ENCODE measurements around the gene ELAVL4. TPM values are rescaled to one million over a fixed set of nuclear protein-coding genes. Genes with fewer than 3 reads are reported as not detected.

ELAVL4 gene
- polyA plus RNA-seq (ENCODE audit: insufficient read length), result 0.13 TPM

DNA sequence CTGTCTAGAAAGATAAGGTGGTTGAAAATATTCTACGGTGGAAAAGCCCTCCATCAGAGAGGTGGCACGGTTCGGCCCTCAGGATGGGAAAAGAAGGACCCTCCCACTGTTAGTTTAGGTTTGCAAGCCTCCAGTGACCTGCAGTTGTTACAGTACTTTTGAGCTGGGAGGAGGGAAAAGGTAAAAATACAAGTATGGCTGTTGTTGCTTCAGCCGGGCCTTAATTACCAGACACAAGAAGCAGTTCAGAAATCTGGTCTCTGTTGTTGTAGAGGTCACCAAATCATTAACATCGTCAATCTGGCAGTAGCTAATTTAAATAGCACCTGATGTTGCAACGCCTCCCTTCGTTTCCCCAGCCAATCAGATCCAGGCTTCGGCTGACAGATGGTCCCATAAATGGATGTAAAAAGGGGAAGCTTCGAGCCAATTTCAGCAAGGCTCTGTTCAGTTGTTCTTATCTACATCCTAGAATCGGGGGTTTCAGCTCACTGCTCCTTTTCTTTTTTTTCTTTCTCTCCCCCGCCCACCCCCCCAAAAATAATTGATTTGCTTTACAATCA lies at the start of gene ELAVL4:
Gene ELAVL4 (plus strand): TSS at position 424 of the 563 bp plus-strand sequence. CDS start 270 bp downstream, outside the sequence.
- no peak for DNase-seq (ENCODE audit: low read depth)

DNA sequence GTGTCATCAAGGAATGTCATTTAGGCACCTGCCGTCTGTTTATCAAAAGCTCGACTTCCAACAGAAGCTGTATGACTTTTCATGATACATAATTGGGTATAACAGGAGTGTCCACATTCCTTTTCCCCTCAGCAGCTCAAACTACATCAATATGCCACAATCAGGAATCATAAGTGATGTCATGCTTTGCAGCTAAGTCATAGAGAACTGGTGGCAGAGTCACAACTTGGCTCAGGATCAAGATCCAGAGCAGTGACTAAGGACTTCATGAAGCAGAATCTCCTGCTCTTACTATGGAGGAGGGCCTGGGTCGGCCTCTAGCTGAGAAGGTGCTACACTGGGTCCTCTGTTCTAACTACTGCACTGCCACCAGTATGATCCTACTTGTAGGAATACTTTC lies 48.4 kb upstream of the ELAVL4 start:
- no peak for DNase-seq (ENCODE audit: low read depth)

DNA sequence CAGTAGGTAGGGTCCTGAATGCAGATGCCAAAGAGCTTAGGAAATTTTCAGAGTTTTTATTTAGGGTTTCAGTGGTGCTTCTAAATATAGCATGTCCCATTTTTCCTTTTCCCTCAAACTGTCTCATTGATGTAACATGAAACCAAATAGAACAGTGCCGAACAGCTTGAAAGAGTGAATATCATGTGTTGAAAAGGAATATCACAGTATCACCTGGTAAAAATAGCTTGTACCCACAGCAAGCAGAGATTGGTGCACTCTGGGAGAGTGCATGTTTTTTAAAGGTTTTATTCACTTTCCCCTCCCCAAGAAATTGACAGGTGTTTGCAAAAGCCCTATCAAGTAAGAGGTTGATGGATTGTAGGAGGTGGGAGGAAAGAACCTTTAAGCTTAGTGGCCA lies 41.9 kb upstream of the ELAVL4 start:
- DNase-seq (ENCODE audit: low read depth), result no peak

DNA sequence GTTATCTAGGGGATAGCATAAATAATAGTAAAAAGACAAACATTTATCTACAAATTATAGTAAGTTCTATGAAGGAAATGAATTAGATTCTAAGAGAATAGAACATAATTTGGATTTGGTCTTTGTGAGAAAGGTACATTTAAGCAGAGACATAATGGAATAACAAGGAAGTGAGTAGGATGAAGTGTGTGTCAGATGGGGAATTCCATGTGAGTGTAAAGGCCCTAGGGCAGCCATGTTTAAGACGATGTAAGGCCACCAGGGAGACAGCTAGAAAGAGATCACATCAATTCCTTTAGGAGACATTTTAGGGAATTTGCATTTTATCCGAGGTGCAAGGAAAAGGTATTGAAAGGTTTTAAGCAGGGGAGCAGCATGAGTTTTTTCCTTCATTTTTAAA lies 33.8 kb upstream of the ELAVL4 start:
- no peak for DNase-seq (ENCODE audit: low read depth)

DNA sequence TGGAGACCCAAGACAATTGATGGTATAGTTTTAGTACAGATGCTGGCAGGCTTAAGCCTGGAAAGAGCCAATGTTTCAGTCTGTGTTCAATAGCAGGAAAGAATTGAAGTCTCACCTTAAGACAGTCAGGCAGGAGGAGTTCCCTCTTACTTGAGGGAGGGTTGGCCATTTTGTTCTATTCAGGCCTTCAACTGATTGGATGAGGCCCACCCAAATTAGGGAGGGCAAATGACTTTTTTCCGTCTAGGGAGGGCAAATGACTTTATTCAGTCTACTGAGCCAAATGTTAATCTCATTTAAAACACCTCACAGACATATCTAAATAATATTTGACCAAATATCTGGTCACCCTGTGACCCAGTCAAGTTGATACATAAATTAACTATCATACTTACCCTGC lies 31.4 kb upstream of the ELAVL4 start:
- DNase-seq (ENCODE audit: low read depth), result no peak

DNA sequence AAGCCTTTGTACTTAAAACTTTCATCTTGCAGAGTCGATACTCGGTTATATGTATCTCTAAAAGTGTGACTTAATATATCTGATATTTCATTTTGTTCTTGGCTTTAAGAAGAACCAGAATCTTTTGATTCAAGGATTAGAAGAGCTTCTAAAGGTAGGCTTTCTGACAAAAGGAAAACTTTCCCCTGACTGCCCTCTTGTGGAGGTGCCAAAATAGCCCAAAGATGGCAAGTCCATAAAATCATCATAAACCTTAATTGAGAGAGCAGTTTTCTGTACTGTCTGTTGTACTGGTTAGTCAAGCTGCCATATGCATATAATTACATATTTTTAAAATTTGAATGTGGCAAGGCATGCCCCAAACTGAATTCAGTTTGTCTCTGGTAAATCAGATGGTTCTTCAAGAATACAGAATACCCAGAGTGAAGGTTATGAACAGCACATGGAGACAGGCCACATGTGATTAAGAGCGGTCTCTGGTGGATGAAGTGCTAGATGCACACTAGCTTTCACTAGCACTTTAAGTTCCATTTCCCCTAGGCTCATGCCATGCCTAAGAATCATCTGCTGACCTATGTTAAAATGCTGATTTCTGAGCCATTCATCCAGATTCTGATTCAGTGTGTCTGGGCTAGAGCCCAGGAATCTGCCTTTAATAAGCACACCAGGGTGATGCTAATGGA lies 27.7 kb upstream of the ELAVL4 start:
- no peak for DNase-seq (ENCODE audit: low read depth)

DNA sequence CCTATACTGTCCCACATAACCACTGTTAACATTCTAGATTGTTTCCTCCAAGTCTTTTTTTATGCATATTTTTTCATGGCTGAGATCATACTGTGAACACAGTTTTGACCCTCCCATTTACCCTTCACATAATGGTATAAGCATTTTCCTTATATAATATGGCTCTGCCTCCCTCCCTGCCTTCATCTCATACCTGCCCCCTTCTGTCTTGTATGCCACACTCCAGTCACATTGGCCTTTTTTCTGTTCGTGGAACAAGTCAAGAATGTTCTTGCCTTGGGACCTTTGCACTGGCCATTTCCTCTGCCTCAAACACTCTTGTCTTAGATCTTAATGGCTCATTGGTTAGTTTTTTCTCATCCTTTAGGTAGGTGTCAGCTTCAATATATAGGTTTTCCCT lies 24.3 kb upstream of the ELAVL4 start:
- no peak for DNase-seq (ENCODE audit: low read depth)

DNA sequence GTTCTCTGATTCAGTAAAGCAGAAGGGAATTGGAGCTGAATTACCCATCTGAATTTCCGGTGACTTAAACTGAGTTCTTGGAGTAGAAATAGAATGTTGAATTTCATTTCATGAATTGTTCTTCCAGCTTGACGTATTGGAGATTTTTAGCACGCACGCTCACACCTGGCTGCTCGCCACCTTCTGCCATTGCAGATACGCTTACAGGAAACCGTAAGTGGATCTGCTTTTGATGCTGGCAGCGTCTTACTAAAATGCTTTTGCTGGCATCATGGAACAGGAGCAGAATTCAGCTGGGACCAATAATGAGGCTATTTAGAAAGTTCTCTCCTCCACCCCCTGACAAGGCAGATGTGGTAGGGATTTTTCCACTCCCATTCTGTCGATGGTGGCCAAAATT lies 17.7 kb upstream of the ELAVL4 start:
- DNase-seq (ENCODE audit: low read depth), result no peak

DNA sequence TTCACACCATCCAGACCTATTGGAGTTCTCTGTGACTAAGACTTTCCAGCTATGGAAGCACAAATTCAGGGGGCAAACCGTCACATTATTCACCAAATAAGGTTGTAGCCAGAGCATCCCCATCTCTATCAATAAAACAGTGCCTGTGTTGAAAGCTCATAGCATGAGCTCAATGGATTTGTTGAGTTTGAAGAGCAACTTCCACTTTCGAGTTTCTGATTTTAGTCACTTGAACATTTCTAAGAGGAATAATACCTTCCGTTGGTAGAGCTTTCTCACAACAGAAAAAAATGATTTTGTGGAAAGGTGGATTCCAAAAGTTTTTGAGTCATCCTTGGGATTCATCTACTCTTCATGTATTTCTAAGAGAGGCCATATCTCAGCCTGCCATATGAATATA lies 13.0 kb upstream of the ELAVL4 start:
- DNase-seq (ENCODE audit: low read depth), result no peak

DNA sequence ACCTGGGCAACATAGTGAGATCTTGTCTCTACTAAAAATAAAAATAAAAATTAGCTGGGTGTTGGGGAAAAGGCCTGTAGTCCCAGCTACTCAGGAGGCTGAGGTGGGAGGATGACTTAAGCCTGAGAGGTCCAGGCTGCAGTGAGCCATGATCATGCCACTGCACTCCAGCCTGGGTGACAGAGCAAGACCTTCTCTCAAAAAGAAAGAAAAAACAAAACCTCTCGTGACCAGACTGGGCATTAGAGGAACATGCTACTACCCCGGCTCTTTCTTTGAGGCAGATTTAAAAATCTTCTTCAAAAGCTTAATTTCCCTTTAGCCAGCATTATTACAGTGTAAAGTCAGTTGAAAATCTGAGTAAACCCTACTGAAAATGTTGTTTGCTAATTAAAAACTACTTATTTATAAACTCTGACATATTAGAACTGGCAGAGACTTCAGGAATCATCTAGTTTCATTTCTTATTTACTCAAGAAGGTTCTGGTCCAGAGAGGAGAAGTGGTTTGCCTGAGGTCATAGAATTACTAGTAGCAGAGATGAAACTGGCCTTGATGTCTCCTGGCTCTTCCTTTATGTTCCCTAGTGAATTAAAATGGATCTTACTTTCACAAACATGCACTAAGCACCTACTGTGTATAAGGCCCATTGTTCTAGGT lies 11.6 kb upstream of the ELAVL4 start:
- DNase-seq (ENCODE audit: low read depth), result no peak

DNA sequence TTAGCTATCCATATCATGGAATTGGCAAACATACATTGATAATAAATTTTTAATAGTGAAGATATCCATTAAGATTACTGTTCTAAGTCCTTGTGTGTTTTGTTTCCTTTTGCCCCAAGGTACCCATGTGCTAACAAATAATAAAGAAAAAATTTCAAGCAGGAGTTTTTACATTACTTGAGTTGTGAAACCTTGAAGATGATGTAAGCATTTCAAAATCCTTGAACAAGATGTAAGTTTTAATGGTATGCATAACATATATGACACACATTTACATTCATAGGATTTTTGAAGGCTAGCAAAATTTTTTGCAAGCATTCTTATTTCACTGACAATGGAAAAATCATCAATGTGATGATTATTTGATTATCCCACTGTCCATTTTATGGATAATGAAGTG lies 10.9 kb upstream of the ELAVL4 start:
- no peak for DNase-seq (ENCODE audit: low read depth)

DNA sequence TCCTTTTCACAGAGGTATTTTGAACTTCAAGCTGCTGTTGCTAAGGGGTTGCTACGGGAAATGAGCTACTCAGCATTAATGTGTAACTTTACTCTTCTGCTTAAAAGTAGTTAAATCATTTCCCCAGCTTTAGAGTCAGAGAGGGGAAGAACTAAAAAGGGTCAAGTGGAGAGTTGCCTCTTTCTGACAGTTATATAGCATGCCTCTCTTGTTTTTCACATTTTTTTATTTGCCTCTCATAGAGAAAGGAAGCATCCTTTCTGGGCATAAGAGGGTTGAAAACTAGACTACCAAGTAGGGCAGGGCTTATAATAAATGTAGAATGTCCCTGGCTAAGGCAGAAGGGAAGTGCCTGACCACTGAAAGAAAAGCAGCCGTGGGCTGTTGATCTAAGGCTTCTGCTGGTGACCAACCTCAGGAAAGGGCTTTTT lies 10.1 kb upstream of the ELAVL4 start:
- DNase-seq (ENCODE audit: low read depth), result no peak

DNA sequence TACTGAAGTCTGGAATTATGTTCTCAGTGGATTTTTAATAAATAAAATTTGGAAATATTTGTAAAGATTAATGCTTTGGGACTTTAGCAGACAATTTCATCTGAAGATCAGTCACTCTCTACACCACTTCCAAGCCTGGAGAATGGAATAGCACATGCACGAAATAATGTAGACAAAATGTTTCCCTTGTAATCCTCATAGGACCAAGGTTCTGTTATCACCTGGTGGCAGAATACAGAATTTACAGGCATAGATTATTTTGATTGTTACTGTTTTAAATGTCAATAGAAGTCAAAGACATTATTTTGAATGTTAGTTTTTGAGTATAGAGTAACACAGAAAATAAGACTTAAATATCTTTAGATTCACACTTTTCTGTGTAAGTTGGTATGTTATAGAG lies 9.1 kb upstream of the ELAVL4 start:
- no peak for DNase-seq (ENCODE audit: low read depth)

DNA sequence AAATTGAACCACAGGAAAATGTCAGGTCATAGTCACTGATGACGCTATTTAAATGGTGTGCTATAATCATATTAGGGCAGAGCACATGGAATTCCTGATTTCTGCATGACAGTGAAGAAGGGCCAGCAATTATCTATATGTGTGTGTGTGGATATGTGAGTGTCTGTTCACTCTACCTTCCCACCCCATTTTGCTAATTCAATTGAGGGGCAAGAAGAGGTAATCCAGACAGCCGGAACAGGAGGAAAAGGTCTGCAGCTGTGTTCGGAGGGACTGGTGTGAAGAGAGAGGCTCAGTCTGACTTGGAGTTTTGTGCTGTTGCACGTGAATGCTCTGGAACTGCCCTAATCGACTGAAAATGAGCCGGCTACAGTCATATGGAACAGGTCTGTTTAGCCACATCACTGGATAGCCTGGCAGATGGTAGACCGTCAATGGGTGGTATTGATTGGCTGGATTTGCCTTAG lies 5.1 kb upstream of the ELAVL4 start:
- no peak for DNase-seq (ENCODE audit: low read depth)

DNA sequence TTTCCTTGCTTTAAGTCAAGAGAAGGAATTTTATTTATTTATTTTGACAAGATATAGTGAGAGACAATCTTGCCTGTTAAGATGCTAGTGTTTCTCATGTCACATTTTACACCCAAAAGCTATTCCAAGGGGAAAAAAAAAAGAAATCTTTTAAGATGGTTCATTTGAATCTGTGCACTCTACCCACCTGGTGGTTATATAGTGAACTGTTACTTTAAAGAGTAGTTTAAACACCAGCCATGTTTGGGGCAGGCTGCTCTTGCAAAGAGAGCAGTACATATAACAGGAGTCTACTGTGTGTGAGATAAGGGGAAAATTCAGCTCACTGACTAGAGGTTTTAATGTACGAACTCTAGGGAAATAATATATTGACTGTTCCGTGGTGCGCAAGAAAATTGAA lies 3.3 kb upstream of the ELAVL4 start:
- DNase-seq (ENCODE audit: low read depth), result no peak

DNA sequence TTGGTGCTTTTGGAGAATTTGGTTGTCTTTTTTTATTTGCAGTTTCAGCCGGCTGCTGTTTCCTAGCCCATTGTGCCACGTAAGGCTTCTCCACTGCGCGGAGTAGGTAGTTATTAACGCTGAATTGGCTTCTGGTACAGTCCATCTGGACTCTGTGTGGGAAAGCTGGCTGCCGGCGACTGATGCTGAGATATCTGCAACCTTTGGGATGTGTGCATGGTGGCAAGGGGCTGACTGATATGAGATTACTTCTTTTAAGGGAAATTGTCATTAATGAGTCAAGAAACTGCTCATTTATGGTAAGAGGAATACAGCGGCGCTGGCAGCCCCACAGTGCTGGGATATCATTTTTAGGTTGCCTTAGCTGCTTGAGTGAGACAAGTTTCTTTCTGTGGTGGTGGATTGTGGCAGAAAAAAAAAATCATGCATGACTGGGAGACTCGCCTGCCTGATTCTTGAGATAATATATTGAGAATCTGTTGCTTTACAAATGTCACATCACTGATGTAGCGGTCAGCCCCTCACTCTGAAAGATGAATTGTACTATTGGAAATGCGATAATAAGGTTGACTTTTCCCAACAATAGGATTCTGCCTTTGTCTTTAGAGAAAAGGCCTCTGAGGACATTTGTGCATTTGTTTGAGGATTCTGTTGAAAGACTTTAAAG lies 2.5 kb upstream of the ELAVL4 start:
- no peak for DNase-seq (ENCODE audit: low read depth)

DNA sequence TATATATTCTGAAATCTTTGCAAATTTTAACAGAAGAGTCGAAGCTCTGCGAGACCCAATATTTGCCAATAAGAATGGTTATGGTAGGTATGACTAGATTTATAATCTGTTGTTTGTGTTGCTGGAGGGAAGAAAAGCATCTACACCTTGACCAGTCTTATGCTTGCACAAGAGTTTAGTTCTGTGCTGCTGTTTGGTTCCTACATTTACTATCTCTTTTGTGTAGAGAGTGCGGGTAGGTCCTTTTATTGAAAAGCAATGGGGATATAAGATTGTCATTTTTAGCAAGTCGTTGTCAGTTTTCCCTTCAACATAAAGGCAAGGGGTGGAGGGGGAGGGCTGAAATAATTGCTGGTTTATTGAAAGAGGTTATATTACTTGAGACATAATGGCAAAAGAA lies 396 bp downstream of the ELAVL4 start:
- DNase-seq (ENCODE audit: low read depth), result no peak

DNA sequence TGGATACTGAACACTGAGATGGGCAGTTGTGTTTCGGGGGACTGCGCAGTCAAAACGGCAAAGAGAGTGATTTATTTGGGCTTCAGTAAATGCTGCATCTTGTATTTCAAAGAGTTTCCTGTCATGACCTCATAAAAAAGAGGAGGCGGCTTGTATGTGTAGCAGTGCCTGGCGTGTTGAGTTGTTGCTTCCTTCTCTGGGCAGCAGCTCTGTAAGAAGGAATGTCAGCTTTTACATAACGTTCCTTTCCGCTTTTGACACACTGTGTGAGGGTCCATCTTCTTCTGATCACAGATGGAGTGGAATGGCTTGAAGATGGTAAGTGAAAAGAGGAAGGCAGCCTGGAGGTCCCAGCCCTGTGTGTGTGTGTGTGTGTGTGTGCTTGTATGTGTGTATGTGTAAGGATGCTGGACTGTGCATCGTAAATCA lies 941 bp downstream of the ELAVL4 start:
- DNase-seq (ENCODE audit: low read depth), result peak; percentile 4

DNA sequence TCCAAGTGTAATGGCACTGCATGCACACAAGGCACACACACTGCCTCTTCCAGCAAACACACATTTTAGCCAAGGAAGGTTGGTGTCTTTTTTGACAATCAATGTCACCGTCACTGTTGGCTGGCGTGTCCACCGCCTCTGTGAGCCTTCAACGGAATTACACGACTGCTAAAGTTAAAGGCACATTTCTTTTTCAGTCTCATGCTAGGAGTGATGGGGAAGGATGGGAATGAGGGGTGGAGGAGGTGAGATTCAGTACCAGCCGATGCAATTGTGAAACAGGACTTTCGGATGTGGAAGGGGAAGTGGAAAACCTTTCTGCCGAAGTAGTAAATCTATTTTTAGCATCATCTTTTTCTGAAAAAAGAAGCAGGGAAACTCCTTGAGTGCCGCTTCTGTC lies 1.4 kb downstream of the ELAVL4 start:
- DNase-seq (ENCODE audit: low read depth), result peak; percentile 2

DNA sequence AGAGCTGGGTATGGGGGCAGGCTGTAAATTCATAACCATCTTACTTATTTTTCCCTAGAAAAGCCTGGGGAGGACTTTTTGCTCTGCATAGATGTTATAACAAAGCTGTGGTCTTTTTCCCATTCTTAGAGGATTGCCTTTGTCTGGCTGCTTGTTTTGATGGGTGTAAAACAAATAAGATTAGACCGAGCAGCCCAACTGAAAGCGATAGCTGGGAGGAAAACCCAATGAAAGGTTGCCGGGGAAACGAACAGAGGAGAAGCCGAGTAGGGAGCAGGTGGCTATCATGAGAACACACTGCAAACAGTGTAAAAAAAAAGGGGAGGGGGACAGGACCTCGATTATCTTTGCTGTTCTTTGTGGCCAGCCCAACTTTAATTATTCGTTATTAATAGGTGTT lies 1.9 kb downstream of the ELAVL4 start:
- DNase-seq (ENCODE audit: low read depth), result no peak

DNA sequence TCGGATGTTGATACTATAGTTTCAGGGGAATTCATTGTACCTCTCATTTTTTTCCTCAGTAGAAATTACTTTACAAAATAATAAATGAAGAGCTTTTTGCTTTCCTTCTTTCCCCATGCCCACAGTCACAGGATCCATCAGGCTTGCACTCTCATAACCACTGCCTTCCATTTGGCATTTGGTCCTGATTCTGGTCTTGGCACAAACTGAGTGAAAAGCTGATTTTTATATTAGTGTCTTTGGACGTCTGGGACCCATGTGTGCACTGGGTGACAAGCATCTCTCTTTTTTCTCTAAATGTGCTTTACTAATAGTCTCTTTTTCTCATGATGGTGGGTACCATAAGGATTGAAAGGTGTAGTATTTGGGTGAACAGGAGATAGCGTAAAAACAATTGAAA lies 2.8 kb downstream of the ELAVL4 start:
- no peak for DNase-seq (ENCODE audit: low read depth)

DNA sequence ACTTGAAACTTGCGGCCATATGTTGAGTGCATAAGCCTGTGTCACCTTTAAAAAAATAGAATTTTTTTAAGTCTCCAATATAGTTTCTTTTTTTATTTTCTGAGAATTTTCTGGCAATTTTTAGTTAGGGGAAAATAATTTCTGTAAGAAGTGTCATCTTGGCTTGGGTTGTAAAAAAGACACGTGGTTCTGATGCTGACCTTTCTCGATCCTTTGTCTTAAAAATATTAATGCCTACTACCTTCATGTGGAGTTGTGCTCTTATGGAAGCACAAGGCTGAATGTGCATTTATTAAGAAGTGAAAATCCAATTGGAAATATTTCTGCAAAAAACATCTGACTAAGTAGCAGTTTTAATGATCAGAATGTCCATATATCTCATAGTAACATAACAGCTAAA lies 3.5 kb downstream of the ELAVL4 start:
- DNase-seq (ENCODE audit: low read depth), result no peak

DNA sequence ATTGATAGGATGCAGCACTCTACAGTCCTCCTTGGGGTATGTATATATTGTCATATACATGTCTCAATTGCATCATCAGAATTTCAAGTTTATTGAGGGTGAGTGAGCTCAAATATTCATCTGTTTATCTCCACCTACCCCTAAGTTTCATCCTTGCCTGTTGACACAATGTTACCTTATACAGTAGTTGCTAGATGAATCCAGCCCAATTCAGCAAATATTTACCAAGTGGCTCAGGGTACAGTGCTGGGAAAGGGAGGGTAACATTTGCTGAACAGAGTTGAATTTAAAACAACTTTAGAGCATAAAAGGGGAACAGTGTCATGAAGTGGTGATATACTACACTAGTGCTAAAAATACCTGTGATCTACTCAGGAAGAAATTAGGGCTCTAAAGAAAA lies 14.4 kb downstream of the ELAVL4 start:
- DNase-seq (ENCODE audit: low read depth), result no peak
